IPS-15b (cell line): ENCODE data around the gene WDR70.

ENCODE experiments used
- H3K27me3 ChIP-seq: one replicate; pipeline ENCODE4 v1.6.1; 2013; ENCODE audit warnings: low read length; ENCODE audit not compliant: control insufficient read depth, insufficient read depth
- H3K36me3 ChIP-seq: one replicate; pipeline ENCODE4 v1.6.1; 2013; ENCODE audit warnings: low read length; ENCODE audit not compliant: control insufficient read depth, insufficient read depth
- H3K4me1 ChIP-seq: one replicate; pipeline ENCODE4 v1.6.1; 2013; ENCODE audit warnings: mild to moderate bottlenecking, low read length; ENCODE audit not compliant: control insufficient read depth, insufficient read depth
- H3K4me3 ChIP-seq: one replicate; pipeline ENCODE4 v1.5.1; 2013; ENCODE audit warnings: low read depth, low read length
- H3K9ac ChIP-seq: one replicate; pipeline ENCODE4 v1.6.1; 2013; ENCODE audit warnings: low read depth, mild to moderate bottlenecking, low read length
- H3K9me3 ChIP-seq: one replicate; pipeline ENCODE4 v1.6.1; 2013; ENCODE audit warnings: mild to moderate bottlenecking, low read length; ENCODE audit not compliant: control insufficient read depth, insufficient read depth

WDR70 gene

GRCh38 chr5:37721447-37721871, 342.3 kb downstream of the WDR70 start:
- H3K4me3 ChIP-seq, result no peak overlapping the region
- peaks cover 11% of the 10 kb centered on the region for H3K4me1 ChIP-seq
- H3K36me3 ChIP-seq, result no peaks in the 10 kb centered on the region
- H3K27me3 ChIP-seq, result no peaks in the 10 kb centered on the region
- H3K9me3 ChIP-seq, result no peaks in the 10 kb centered on the region
- no peak overlapping the region for H3K9ac ChIP-seq

GRCh38 chr5:37722236-37723161, 343.4 kb downstream of the WDR70 start:
- Histone ChIP-seq H3K27me3 (no peaks in the 10 kb centered on the region), H3K36me3 (no peaks in the 10 kb centered on the region), H3K9me3 (no peaks in the 10 kb centered on the region), H3K4me1 (peaks cover 6% of the 10 kb centered on the region), H3K9ac (no peak overlapping the region), H3K4me3 (no peak overlapping the region)

GRCh38 chr5:37723162-37723961, 344.2 kb downstream of the WDR70 start:
- H3K4me1 ChIP-seq, result peaks cover 6% of the 10 kb centered on the region
- H3K9ac ChIP-seq, result no peak overlapping the region
- H3K9me3 ChIP-seq, result no peaks in the 10 kb centered on the region
- H3K4me3 ChIP-seq, result no peak overlapping the region
- no peaks in the 10 kb centered on the region for H3K27me3 ChIP-seq
- H3K36me3 ChIP-seq, result no peaks in the 10 kb centered on the region

- H3K9me3 ChIP-seq, result no peaks in the 10 kb centered on the region
- H3K4me3 ChIP-seq, result no peak overlapping the region
- H3K4me1 ChIP-seq, result peaks cover 6% of the 10 kb centered on the region
- H3K9ac ChIP-seq, result no peak overlapping the region
- no peaks in the 10 kb centered on the region for H3K36me3 ChIP-seq
- H3K27me3 ChIP-seq, result no peaks in the 10 kb centered on the region
These were observed 345.4 kb downstream of the WDR70 start for GRCh38 chr5:37724395-37725125.

GRCh38 chr5:37725185-37725584, 346.1 kb downstream of the WDR70 start:
- H3K4me1 ChIP-seq, result peaks cover 6% of the 10 kb centered on the region
- H3K9me3 ChIP-seq, result no peaks in the 10 kb centered on the region
- H3K36me3 ChIP-seq, result no peaks in the 10 kb centered on the region
- H3K4me3 ChIP-seq, result no peak overlapping the region
- H3K27me3 ChIP-seq, result no peaks in the 10 kb centered on the region
- H3K9ac ChIP-seq, result no peak overlapping the region

- H3K9ac ChIP-seq, result no peak overlapping the region
- H3K27me3 ChIP-seq, result no peaks in the 10 kb centered on the region
- H3K9me3 ChIP-seq, result no peaks in the 10 kb centered on the region
- H3K36me3 ChIP-seq, result no peaks in the 10 kb centered on the region
- H3K4me3 ChIP-seq, result no peak overlapping the region
- no peaks in the 10 kb centered on the region for H3K4me1 ChIP-seq
These were observed 348.1 kb downstream of the WDR70 start for GRCh38 chr5:37727238-37727637.

- Histone ChIP-seq H3K27me3 (no peaks in the 10 kb centered on the region), H3K4me1 (no peaks in the 10 kb centered on the region), H3K36me3 (no peaks in the 10 kb centered on the region), H3K4me3 (no peak overlapping the region), H3K9ac (no peak overlapping the region), H3K9me3 (no peaks in the 10 kb centered on the region)
These were observed 351.9 kb downstream of the WDR70 start for GRCh38 chr5:37730896-37731455.

GRCh38 chr5:37734114-37734513, 355.0 kb downstream of the WDR70 start:
- no peaks in the 10 kb centered on the region for H3K27me3 ChIP-seq
- H3K9ac ChIP-seq, result no peak overlapping the region
- no peaks in the 10 kb centered on the region for H3K9me3 ChIP-seq
- no peaks in the 10 kb centered on the region for H3K4me1 ChIP-seq
- H3K36me3 ChIP-seq, result no peaks in the 10 kb centered on the region
- no peak overlapping the region for H3K4me3 ChIP-seq

GRCh38 chr5:37735649-37736347, 356.7 kb downstream of the WDR70 start:
- Histone ChIP-seq H3K4me3 (no peak overlapping the region), H3K9ac (no peak overlapping the region), H3K27me3 (no peaks in the 10 kb centered on the region)

GRCh38 chr5:37736397-37736796, 357.3 kb downstream of the WDR70 start:
- Histone ChIP-seq H3K9me3 (no peaks in the 10 kb centered on the region), H3K4me1 (no peaks in the 10 kb centered on the region), H3K9ac (no peak overlapping the region), H3K27me3 (no peaks in the 10 kb centered on the region), H3K4me3 (no peak overlapping the region), H3K36me3 (no peaks in the 10 kb centered on the region)

More at GRCh38 chr5:37735649-37736347, 356.7 kb downstream of the WDR70 start:
- no peaks in the 10 kb centered on the region for H3K9me3 ChIP-seq
- H3K36me3 ChIP-seq, result no peaks in the 10 kb centered on the region
- no peaks in the 10 kb centered on the region for H3K4me1 ChIP-seq
